ENCODE results near the gene TRAF3IP3.

TRAF3IP3 gene, protein sequence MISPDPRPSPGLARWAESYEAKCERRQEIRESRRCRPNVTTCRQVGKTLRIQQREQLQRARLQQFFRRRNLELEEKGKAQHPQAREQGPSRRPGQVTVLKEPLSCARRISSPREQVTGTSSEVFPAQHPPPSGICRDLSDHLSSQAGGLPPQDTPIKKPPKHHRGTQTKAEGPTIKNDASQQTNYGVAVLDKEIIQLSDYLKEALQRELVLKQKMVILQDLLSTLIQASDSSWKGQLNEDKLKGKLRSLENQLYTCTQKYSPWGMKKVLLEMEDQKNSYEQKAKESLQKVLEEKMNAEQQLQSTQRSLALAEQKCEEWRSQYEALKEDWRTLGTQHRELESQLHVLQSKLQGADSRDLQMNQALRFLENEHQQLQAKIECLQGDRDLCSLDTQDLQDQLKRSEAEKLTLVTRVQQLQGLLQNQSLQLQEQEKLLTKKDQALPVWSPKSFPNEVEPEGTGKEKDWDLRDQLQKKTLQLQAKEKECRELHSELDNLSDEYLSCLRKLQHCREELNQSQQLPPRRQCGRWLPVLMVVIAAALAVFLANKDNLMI

DNA sequence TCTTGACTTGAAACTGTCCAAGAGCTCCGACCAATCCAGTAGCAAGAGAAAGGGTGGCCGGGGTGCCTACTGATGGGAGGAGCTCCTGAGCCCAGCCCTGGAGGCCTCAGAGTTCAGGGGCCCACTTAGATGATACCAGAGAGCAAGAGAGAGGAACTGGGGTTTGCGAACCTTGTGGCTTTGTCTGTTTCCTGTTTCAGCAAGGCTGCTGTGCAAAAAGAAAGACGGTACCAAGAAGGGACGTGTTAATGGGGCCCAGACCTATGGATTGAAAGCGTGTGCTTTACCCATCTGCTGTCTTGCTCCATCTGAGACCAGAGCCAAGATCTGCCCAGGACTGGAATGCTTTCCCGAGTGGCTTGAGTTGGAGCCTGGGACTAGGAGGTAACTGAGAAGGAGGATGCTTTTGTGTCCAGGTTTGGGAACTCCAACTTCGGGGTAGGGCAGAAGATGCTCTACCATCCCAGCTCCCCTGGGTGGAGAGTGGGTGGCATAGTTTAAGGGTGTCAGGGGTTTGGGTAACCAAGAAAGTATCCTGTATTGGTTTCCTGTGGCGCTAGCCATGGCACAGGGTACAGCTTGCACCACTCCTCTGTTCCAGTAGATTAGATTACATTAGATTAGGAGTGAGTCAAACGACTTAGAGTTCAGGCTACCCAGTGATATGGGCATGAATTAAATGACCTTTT is at the start of gene TRAF3IP3:
Gene TRAF3IP3 (plus strand): TSS at position 128 of the 689 bp plus-strand sequence. CDS start 3,987 bp downstream, outside the sequence.
- peak; percentile 92 to 96 for DNase-seq

DNA sequence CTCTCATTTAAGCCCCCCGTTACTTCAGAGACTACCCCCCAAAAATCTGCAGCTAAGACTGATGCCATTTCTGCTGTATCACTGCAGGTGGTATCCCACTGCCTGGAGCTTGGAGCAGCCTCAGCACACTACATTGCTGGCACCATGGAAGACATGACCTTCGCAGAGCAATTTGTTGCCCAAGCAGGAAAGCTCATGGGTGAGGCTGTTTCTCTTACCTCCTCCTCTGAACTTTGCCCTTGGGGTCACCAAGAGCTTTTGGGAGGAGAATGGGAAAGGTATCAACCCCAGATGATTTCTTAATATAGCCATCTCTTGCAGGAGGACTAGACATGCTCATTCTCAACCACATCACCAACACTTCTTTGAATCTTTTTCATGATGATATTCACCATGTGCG is 49.2 kb upstream of the TRAF3IP3 start:
- no peak for DNase-seq

DNA sequence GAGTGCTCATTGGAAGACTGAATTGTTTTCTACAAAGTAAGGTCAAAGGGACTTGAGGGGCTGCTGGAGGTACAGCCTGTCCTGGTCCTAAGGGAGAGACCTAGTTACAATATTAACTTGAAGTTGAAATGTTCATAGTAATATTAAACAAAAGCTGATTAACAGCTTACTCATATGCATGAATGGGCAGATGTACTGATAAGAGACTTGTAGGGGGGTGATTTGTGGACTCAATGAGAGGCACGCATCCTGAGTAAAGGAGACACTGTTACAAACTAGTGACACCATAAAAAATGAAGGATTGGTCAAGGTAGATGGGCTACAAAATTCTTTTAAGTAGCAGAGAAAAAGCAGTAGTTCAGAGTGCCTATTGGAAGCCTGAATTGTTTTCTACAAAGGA is 48.5 kb upstream of the TRAF3IP3 start:
- no peak for DNase-seq

DNA sequence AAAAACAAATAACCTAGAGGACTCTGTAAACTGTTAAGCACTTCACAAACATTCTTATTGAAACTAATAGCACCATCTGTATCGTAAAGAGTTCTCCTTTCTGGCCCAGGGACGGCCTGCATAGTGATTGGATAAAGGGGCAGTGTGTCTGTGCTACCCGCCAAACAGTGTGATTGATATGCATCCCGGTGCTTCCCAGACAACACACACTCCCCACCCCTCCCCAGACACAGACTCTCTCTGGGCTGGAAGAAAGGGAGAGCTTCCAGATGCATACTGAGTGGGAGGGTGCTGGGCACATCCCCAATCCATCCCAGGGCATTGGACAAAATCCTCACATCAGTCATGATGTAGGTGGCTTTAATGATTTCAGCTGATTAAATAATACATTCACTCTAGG is 47.6 kb upstream of the TRAF3IP3 start:
- no peak for DNase-seq

DNA sequence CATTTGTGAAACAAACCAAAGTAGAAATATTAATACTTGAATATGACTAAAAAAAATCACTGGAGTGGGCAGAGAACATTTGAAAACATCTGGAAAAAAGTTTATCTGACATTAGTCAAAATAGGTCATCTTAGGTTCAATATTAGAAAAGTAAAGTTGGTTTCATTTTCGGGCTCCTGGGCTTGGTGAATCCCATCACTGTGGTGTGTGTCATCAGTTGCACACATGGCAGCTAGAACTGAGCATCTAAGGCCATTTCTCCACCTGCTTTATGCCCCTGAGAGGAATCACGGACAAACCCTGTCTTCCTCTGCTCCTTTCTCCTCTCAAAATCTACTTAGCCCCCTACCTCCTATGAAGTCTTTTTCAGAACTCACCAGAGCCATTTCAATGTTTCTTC is 45.8 kb upstream of the TRAF3IP3 start:
- no peak for DNase-seq

DNA sequence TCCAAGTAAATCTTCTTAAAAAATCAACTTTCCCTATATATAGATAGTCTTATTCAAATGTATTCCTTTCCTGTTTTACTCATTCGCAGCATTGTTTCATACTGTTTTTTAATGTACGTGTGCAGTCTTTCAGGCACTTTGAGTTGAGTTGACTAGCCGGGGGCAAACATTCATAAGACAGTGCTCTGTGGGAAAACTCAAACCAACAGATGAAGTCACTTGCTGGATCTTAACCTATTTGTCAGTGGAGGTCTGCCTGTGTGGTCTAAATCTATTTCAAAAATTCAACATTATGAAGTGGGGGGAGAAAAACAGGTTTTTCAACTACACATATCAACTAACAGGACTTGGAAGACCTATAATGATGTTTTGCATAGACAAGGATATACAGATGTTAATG is 45.0 kb upstream of the TRAF3IP3 start:
- DNase-seq: no peak

DNA sequence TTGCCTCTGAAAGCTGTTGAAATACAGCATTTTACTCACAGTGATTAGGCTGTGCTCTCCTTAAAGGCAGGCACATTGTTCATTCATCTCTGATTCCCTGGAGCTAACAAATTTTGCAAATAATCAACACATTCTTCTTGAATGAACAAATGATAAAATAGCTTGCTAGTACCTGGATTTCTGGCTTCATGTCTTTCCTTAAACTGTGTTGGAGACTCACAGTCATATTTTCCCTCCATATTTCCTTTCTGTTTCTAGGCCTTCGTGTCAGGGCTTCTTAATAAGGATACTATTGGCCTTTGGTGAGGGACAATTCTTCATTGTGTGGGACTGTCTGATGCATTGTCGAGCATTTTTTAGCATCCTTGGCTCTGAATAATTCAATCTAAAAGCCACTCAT is 41.5 kb upstream of the TRAF3IP3 start:
- DNase-seq: no peak

DNA sequence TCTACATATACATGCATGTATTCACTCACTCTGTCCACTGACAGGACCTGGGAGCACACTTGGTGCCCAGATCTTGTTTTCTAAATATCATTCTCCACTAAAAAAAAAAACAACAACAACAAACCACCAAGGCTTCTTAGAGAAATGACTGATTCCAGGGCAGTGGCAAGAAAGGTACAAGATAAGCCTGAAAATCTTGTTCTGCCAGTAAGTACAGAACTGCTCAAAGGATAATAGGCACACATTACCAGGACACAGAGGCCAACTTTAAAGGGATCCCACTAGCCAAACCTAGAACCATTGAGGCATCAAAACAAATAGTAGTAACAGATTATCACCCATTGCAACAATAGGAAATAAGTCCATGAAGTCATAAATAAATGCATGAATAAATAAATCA is 40.5 kb upstream of the TRAF3IP3 start:
- no peak for DNase-seq

DNA sequence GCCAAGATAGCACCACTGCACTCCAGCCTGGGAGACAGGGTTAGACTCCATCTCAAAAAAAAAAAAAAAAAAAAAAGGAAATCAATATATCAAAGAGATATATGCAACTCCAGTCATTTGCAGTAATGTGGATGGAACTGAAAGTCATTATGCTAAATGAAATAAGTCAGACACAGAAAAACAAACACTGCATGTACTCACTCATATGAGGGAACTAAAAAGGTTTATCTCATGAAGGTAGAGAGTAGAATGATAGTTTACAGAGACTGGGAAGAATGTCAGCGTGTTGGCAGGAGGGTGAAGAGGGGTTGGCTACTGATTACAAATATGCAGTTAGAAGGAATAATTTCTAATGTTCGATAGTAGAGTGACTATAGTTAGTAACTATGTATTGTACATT is 38.0 kb upstream of the TRAF3IP3 start:
- DNase-seq: no peak

DNA sequence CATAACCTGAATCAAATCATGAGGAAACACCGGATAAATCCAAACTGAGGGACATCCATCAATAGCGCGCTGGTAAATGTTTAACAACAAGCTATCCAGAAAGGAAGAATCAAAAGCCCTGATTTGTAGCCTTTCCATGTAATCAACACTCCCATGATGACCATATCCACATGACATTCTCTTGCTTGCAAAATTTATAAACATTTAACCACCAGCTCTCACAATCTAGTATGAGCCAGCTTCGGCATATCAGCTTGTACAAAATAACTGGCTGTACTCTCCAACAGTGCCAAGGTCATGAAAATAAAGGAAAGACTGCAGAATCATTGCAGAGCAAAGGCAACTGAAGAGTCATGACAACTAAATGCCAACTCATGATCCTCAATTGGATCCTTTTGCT is 35.5 kb upstream of the TRAF3IP3 start:
- DNase-seq: no peak

DNA sequence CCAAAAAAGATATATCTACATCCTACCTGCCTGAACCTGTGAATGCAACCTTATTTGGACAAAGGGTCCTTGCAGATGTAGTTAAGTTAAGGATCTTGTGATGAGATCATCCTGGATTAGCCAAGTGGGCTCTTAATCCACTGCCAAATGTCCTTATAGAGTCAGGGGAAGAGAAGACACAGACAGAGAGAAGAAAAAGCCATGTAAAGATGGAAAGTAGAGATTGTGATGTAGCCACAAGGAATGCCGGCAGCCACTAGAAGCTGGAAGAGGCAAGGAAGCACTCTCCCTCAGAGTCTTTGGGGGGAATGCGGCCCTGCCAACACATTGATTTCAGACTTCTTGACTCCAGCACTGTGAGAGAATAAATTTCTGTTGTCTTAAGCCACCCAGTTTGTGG is 35.0 kb upstream of the TRAF3IP3 start:
- DNase-seq: no peak

DNA sequence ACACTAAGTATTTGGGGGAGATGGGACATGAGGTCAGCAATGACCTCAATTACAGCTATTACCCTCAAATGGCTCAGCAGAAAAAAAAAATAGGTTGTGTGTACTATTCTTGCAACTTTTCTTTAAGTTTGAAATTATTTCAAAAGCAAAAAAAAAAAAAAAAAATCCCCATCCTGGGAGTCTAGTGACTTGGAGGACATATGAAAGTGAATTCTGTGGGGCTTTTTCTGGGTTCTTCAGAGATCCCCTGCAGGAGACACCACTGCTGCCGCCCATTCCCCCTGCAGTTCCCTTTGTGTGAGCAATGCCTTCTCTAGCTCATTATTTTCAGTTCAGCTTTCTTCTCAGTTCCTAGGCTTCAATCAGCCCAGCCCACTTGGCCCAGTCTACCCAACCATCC is 34.5 kb upstream of the TRAF3IP3 start:
- no peak for DNase-seq

DNA sequence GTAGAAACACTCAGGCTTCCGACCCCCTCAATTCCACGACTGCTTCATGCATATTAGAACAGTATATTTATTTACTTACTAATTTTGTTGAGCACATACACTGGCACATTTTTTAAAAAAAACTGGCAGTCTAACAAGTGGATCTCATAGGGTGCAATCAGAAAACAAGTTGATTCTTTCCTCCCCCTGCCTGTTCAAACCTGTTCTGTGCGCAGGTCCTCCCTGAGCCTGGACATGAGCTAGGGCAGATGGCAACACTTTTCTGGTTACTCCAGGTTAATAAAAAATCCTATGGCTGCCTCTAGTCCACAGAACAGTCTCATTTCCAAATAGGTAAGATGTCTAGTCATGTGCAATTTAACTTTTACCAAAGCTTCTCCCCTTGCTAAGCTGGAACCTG is 32.6 kb upstream of the TRAF3IP3 start:
- no peak for DNase-seq

DNA sequence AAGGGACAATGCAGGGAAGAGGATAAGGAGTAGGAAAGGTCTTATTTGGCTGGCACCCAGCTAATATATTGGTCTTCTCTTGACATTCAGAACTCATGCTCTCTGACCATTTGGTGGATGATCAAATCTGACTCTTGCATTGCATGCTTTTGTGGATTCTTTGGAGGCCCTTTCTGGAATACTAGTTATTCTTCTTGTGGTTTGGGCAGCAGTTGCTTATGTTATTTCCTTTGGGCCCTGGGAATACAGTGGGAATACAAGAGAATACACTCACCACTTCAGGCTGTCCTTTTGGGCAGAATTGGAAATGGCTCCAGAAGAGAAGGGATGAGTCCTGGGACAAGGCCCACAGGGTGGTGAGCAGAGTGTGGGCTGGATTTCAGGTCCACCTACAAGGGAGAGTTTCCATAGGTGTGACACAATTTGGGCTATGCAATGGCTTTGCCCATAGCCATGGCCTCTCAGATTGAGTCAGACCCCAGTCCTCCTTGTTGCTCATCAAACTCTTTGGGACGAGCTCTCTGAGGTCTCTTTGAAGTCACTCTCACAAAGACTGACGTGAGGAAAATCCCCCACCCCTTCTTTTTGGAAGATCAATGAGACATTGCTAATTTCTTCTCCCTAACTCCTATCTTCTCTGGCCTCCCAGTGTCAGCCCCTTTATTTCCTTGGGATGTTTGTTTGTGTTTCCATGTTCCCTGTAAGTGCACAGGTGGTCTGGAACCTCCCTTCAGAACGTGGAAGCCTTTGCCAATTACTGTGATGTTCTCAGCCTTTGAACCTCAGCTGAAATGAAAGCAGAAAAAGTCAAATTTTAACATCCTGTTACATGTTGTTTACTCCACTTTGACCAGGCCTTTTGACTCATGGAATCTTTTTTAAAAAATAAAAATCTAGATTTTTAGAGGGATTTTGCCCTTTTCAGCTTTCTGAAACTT is 31.8 kb upstream of the TRAF3IP3 start:
- DNase-seq: no peak

DNA sequence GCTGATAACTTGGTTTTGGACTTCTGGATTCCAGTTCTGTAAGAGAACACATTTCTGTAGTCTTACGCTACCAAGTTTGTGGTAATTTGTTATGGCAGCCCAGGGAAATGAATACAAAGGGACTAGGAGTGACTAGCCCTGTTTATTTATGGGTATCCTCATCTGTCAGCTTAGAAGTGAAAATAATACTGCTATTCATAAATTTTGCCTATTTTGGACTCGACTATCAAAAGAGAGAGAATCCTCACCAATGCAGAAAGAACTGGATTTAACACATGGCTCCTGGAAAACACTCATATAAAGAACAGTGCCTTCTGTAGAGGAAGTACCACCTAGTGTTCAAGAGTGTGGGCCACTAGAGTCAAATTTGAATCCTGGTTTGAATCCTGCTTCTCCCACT is 28.6 kb upstream of the TRAF3IP3 start:
- no peak for DNase-seq

DNA sequence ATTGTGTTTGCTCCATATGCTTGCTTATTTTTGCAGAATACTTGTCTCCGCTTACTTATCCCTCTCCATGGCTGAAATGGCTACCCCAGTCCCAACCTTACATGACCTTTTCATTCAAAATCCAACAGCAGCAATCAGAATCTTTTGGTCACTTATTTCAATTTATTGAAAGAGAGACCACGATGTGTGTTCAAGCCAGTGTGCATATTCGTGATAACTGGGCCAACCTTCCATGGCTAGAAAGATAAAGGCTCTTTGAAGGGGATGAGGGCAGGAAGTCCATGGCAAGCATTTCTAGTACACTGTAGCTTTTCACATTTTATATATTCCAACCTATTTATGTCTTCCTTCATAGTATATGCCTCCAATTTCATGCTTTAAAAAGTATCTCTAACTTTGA is 28.1 kb upstream of the TRAF3IP3 start:
- DNase-seq: no peak

DNA sequence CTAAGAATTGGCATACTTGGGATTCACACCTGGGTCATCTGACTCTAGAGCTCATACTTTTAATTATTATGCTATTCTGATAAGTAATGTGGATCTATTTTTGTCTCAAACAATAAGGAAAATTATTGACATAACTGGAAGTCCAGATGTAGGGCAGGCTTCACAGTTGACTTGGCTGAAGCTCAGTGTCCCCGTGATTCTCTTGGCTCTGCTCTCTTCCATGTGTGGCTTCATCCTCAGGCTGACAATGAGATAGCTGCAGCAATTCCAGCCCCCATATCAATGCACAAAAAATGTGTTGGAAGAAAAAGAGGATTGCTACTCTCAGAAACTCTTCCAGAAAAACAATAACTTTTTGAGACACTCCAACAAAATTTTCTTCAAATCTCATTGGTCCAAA is 27.4 kb upstream of the TRAF3IP3 start:
- no peak for DNase-seq

DNA sequence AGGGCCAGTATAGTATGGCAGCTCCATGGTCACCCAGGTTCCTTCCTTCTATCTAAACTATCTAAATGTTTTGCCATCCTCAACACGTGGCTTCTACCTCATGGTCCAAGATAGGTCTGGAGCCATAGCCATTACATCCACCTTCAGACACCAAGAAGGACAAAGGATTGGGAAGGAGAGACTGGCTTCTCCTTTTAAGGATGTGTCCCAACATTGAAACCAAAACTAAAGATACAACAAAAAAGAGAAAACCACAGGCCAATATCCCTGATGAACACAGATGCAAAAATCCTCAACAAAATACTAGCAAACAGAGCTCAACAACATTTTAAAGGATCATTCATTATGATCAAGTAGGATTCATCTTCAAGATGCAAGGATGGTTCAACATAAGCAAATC is 26.4 kb upstream of the TRAF3IP3 start:
- no peak for DNase-seq

DNA sequence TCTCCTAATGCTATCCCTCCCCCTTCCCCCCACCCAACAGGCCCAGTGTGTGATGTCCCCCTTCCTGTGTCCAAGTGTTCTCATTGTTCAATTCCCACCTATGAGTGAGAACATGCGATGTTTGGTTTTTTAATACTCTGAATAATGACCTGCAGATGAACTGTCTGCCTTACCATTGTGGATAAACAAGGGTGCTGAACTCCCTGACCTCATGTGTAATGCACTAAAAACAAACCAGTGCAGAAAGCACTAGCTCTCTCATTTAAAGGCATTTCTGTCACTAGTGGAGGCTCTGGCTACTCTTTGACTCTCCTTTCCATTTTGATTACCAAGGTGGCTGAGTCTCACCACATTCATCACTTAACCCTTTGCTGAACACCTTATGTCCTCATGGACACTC is 23.1 kb upstream of the TRAF3IP3 start:
- no peak for DNase-seq

DNA sequence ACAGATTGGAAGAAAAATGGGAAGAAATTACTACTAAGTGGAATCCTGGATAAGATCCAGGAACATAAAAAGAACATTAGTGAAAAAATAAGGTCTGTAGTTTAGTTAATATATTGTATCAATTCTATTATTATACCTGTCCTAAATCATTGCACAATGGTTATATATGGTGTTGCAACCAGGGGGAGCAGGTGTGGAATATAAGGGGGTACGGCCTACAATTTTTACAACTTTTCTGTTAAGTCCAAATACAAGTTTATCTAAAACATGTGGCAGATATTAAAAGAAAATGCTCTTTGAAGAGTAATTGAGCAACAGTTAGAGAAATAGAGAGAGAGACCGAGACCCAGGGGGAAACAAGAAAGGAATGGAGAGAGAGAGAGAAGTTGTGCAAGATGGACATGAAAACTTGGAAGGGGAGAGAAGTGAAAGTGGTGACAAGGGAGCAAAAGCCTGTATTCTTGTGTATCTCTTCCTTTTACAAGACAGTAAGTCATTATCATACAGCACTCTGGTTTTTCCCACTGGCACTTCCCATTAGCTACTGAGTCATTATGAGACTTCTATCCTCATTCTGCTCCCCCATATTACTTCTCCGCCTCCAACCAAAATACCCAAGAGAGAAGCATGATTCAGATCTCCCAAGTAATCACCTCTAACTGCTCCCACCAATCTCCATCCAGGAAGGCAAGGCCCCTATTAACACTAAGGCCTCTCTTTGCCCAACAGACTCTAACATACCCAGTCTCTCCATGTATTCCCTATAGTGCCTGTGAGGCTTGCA is 22.3 kb upstream of the TRAF3IP3 start:
- no peak for DNase-seq

DNA sequence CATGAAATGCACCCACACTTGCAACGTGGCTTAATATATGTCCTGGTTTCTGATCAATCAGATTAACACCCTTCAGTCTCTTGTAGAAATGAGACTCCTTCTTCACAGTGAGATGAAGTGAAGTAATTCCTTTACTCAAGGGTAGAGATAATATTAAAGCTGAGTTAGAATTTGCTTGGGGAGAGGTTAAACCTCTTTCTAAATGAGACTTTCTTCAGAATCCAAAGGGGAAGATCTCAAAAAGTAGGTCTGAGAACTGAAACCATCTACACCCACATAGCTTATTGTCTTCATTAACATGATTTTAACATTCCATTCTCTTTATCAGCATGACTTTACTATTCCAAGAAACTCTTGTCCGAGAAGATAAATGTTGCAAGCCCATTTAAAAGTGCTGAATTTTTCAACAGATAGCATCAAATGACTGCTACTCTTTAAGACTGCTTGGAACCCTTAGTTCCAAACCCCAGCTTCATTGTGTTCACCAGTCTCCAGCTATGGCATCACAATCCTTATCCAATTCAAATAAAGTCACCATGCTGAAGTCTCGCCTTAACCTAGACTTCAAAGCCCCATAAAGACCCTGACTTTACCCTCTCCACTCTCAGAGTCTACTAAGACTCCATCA is 19.2 kb upstream of the TRAF3IP3 start:
- no peak for DNase-seq

DNA sequence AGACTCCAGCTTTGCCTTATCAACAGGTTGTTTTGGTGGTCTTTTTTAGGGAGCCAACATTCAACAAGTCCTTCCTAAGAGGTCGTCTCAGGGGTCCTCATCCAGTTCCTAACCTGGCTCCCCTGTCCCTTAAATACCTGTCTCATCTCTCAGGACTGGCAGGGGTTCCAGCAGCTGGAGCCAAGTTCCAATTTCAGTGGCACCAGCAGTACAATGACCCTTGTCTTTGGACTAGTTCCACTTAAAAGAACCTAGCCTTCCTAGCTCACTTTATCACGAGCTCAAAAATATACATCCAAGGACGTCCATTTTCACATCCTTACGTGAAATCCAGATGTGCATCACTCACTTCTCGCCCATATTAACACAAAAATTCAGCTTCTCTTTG is 18.7 kb upstream of the TRAF3IP3 start:
- no peak for DNase-seq
